HG03175 (cell line): ENCODE measurements around the gene SLC6A1.

Source experiments
- ATAC-seq: cut with Tn5 transposase; IDR thresholded peaks from one replicate; pipeline ENCODE4 v1.9.1; 2021; ENCODE audit warnings: mild to moderate bottlenecking, moderate library complexity; ENCODE audit not compliant: unreplicated experiment

Gene SLC6A1

GRCh38 chr3:10970306-10970960 lies 22.1 kb upstream of the SLC6A1 start:
- ATAC-seq = no peak

DNA sequence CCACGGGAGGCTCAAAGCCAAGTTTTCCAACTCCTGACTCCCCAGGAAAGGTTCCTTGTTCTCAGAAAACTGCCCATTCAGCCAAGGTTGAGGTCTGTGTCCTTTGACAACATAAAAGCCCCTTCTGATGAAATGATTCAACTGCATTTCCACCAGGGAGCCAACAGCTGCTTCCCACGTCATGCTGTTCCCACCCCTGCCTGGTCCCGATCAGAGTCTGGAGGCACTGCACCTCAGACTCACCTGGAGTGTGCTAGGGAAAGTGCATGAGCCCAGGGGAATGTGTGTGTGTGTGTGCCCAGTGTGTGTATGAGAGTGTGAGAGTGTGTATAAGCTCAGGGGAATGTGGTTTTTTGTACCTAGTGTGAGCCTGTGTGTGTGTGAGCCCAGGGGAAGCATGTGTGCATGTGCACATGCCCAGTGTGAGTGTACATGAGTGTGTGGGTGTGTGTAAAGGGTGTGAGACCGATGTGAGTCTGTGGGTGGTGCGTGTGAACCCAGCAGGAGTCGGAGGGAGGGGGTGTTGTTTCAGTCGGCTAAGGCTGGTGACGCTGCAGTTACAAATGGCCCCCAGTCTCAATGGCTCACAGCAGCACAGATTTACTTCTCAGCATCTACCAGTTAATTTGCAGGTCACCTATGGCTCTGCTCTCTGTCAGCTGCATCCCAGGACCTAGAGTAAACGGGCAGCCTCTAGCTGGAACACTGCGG lies 20.3 kb upstream of the SLC6A1 start:
- no peak for ATAC-seq

- no peak for ATAC-seq
These were observed 19.4 kb upstream of the SLC6A1 start for GRCh38 chr3:10973046-10973595.

DNA sequence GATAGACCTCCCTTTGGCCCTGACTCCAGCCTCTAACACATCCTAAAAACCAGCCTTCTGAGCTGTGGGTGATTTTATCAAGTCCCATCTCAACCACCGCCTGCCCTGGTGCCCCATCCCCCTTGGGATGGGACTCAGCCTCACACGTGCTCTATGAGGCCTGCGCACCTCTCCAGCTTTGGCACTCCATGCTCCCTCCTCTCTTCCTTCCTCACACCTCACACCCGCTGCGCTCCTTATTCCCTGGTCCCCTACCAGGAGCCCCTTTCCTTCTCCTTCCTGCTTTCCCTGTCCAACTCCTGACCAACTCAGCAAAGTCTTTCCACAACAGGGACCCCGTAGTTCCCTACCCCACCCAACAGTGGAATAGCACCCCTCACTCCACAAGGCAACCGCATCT lies 18.4 kb upstream of the SLC6A1 start:
- ATAC-seq = no peak

- no peak for ATAC-seq
These were observed 17.7 kb upstream of the SLC6A1 start for GRCh38 chr3:10974746-10975375.

GRCh38 chr3:10975695-10976234 lies 16.8 kb upstream of the SLC6A1 start:
- no peak for ATAC-seq

- ATAC-seq = no peak
These were observed 15.8 kb upstream of the SLC6A1 start for GRCh38 chr3:10976770-10977169.

DNA sequence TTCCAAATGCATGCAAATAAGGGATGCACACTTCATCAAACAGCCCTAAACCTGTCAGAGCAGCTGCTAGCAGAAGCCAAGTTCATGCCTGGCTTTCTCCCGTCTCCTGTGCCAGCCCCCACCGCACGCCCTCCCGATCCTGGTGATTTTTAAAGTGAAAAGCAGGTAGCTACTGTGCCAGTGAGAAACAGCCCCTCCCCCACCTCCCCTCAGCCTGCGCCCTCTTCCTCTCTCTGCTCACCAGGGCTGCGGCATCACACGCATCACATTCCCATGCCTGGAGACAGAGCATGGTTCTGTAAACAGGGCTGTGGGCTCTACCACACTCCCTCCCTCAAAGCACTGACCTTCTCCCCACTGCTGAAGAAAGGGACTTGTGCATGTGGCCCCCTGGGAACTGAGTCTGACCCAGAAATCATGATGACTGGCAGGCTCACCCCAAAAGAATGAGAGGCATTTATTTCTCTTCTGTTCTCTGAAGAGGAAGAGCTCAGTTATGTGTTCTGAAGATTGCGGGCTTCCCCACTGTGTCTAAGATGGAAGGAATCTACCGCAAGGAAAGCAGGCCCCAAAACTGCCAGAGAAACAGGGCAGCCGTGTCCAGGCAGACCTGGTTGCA lies 14.5 kb upstream of the SLC6A1 start:
- ATAC-seq = no peak

GRCh38 chr3:10978956-10979355 lies 13.6 kb upstream of the SLC6A1 start:
- ATAC-seq = no peak

DNA sequence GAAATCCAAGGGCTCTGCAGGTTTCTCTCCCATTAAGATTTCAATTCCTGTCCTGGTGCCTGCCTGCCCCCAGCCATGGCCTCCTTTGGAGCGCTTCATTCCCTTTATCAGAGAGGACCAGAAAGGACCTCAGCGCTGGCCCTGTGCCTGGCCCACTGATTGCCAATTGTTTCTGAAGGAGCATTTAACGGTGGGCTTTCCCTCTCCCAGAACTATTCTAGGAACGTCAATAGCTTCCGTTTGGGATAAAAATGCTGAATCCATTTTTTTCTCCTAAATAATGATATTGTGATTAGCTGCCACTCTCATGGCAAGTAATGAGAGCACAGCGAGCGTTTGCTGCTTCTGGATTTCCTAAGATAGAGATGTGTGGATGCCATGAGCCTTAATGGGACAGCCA lies 12.2 kb upstream of the SLC6A1 start:
- no peak for ATAC-seq

DNA sequence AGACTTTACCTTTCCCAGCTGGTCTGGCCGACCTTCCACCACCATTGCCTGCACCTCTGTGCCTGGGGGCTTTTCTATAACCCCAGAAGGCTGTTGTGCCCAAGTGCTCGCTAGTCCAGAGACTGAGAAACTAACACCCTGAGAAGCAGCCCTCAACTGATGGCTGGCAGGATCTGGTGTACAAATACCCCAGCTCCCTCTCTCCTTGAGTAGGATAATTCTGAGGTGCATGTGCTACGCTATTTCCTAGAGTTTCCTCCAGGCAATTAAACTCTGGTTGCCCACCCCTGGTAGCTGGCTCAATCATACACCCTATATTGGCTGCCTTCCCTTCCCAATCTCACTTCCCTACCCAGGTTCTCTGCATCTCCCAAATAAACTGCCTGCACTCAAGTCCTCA lies 11.5 kb upstream of the SLC6A1 start:
- no peak for ATAC-seq

DNA sequence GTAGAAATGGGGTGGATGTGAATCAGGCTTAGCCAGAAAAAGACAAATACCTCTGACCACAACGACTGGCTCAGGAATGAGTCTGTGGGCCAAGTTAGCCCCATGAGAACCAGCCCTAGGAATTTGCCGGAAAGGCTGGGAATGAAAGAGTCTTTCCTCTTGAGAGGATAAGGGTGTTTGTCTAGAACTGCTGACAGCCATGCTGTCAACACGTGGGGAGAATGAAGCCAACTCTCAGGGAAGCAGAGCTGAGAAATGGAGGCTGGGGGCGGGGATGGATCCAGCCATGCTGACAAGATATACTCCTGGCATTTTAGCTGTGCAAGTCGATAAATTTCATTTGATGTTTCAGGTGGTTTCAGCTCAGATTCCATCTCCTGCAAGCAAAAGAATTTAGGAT lies 10.6 kb upstream of the SLC6A1 start:
- no peak for ATAC-seq

GRCh38 chr3:10982782-10983181 lies 9.8 kb upstream of the SLC6A1 start:
- no peak for ATAC-seq

DNA sequence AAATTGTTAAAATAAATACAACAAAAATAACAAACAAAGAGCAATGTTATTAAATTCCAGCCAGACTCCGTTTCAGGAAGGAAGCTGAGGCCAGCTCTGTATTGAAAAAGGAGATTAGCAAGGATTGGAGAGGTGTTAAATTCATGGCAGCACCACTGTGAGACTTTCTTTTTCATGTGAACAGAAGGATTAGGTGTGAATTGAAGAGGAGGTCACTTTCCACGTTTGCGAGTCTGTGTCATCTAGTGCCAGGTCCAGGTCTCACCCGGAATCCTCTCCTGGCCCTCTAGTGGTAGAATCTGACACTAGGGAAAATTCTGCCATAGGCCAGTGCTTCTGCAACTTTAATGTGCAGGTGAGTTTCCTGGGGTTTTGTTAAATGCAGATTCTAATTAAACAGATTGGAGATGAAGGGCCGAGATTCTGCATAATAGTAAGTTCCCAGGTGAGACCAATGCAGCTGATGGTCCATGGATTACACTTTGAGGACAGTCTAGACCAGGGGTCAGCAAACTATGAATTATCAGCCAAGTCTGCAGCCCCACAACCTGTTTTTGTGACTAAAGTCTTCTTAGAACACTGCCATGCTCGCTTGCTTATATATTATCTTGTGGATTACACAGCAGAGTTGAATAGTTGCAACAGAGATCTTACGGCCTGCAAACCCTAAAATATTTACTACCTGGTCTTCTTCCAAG lies 9.2 kb upstream of the SLC6A1 start:
- no peak for ATAC-seq

- ATAC-seq = no peak
These were observed 8.1 kb upstream of the SLC6A1 start for GRCh38 chr3:10984371-10984896.

DNA sequence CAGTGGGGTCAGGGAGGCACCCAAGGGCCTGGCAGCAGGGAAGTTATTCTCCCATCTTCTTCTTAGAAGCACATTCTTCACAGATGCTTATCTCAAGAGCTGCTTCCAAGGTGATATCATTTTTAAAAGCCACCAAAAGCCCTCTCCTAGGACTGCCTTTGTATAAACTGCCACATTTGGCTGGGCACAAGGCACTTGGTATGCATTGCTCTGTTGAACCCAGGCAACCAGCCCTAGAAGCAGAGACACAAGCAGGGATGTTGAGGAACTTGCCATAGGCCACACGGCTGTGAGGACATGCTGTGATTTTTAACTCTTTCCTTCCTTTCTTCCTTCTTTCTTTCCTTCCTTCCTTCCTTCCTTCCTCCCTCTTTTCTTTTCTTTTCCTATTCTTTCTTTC lies 7.4 kb upstream of the SLC6A1 start:
- no peak for ATAC-seq

- ATAC-seq = no peak
These were observed 6.0 kb upstream of the SLC6A1 start for GRCh38 chr3:10986592-10986991.

DNA sequence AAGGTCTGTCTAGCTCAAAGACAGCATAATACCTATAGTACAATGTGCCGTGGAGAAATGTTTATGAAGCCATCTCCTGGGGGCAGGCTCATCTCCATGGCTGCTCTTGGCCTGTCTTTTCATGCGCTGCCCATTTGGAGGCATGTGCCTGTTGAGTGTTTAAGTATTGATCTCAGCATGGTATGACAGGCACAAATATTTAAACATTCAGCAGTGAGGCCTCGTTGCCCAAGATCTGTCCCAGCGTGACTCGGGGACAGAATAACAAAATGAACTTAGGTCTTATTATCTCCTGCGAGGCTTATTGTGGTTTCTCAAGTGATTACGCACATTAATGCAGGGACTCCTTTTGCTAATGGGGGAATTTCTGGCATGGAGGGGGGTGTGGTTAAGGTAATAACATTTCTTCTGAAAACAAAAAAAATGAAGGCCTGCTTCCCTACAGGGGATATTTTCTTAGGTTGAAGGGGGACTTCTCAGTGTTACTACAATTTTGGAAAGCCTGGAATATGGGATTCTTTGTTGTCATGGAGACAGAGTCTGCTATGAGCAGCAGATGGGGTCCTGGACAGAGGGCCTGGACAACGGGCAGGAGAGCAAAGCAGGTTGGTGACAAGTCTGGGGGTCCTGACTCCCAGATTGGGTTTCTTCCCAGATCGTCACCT lies 4.4 kb upstream of the SLC6A1 start:
- ATAC-seq = no peak

DNA sequence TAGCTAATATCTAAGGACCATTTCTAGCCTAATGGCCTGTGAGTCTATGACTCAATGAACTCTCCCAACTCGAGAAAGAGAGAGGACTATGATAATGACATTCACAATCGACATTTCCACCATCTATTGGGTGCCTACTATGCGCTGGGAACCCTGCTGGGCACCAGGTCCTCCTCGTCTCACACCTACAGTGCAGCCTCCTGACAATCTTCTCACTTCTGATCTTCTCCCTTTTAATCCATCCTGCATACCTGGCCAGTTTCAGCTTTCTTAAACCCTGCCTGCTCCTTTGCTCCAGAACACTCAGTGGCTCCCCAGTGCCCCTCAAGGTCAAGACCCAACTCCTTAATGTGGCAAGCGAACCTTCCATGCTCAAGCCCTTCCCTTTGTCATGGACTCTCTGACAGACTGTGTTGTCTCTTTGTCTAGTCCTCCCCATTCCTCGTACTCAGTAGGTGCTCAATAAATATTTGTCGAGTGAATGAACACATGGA lies 3.5 kb upstream of the SLC6A1 start:
- no peak for ATAC-seq
